Measurements from ENCODE around the gene FOXA2. TPM values are rescaled to one million over a fixed set of nuclear protein-coding genes. Genes with fewer than 3 reads are reported as not detected.

FOXA2 gene
- total and polyA plus RNA-seq, 9 of the 15 experiments (the other 6 are each of a cell fraction or from before 2014, with no cell fraction given): 0.10 to 1.0 (median 0.25) TPM

DNA sequence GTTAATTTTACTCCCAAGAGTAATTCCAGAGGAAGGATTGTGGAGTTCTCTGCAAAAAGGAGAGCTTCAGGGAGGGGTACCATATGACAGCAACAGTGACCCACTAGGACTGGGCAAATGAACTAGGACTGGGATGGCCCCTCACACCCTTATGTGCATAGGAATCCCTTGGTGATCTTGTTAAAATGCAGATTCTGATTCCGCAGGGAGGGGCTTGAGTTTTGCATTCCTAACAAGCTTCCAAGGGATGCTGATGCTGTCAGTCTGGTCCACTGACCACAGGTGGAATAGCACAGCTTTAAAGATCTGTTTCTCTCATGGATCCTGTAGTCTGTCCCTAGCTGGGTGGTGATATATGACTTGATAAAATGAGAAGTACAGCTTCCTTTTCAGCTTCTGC is 6.3 kb upstream of the FOXA2 start (continued):
- TF ChIP-seq, protein P1, sequence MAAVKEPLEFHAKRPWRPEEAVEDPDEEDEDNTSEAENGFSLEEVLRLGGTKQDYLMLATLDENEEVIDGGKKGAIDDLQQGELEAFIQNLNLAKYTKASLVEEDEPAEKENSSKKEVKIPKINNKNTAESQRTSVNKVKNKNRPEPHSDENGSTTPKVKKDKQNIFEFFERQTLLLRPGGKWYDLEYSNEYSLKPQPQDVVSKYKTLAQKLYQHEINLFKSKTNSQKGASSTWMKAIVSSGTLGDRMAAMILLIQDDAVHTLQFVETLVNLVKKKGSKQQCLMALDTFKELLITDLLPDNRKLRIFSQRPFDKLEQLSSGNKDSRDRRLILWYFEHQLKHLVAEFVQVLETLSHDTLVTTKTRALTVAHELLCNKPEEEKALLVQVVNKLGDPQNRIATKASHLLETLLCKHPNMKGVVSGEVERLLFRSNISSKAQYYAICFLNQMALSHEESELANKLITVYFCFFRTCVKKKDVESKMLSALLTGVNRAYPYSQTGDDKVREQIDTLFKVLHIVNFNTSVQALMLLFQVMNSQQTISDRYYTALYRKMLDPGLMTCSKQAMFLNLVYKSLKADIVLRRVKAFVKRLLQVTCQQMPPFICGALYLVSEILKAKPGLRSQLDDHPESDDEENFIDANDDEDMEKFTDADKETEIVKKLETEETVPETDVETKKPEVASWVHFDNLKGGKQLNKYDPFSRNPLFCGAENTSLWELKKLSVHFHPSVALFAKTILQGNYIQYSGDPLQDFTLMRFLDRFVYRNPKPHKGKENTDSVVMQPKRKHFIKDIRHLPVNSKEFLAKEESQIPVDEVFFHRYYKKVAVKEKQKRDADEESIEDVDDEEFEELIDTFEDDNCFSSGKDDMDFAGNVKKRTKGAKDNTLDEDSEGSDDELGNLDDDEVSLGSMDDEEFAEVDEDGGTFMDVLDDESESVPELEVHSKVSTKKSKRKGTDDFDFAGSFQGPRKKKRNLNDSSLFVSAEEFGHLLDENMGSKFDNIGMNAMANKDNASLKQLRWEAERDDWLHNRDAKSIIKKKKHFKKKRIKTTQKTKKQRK (IDR thresholded peaks at IDR 0.05; ENCODE audit: borderline replicate concordance, low read depth, low read length): no peak

DNA sequence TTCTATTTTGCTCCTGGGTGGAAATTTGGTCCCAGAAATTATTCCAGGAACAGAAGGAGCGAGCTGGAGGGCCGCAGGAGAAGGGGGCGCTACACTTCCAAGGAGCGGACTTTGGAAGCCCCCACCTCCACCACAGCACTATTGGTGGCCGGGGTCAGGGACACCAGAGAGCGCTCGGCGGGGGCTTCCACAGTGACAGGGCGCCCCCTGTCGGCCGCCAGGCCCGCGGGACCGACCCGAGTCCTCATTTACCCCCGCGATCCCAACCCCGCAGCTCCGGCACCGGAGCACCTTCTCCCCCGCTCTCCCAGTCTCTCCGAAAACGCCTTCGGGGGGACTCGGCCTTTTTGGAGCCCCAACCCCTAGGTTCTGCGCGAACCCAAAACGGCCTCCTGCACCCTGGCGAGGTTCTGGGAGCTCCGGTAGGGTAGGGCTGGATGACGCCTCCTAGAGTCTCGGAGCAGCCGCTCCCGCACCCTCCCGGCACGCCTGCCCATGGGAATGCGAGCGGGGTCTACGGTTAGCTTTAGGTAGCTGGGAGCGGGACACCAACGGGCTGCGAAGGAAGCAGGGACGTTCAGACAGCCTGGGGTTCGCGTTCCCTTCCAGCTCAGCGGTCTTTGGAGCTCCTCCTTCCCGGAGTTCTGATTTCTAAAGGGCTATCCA is 2.4 kb upstream of the FOXA2 start:
- Histone ChIP-seq H3K27ac (ENCODE audit: extremely low read depth, low read depth, low read length) (no peak overlapping the region), H3K9me3 (replicated peaks; ENCODE audit: control insufficient read depth, insufficient read depth, low read depth, low read length) (no peaks in the 10 kb centered on the region), H4K20me1 (replicated peaks; ENCODE audit: control insufficient read depth, insufficient read depth, low read length) (no peaks in the 10 kb centered on the region), H3K4me2 (ENCODE audit: insufficient read depth, low read length) (peak overlapping the region; percentile 42), H3K9ac (ENCODE audit: insufficient read depth in 1 of 2, low read depth in 2 of 2, low read length in 2 of 2) (peak overlapping the region in 1 of 2 experiments; percentile 81; a peak in 2 of 4 replicates), H3K4me3 (peak overlapping the region; percentile 26; the same call in 1 of the 2 replicates), H3K27me3 (ENCODE audit: control insufficient read depth in 2 of 2, insufficient read depth in 2 of 2, low read length in 2 of 2) (no peaks in the 10 kb centered on the region; a peak in 2 of 5 replicates), H2AFZ (ENCODE audit: low read depth, low read length) (peak overlapping the region; percentile 75), H3K79me2 (ENCODE audit: control insufficient read depth, insufficient read depth, low read length) (no peaks in the 10 kb centered on the region; the same call in 2 of the 3 replicates), H3K4me1 (replicated peaks in 1 of 2; ENCODE audit: control insufficient read depth in 2 of 2, insufficient read depth in 2 of 2, low read length in 2 of 2) (peaks cover 0 to 30% of the 10 kb centered on the region in 2 experiments; a peak in 2 of 5 replicates), H3K9me1 (ENCODE audit: control insufficient read depth, insufficient read depth, low read length) (no peaks in the 10 kb centered on the region), H3K36me3 (ENCODE audit: control insufficient read depth, insufficient read depth, low read length) (no peaks in the 10 kb centered on the region)
- FAIRE-seq: no peak
- in situ Hi-C loops (cut with MboI) (loop anchor here (5.0 kb wide), 1 partner anchor 249 kb away; no protein-coding TSS in a partner anchor), intact Hi-C loops (cut with micrococcal nuclease) (loop anchor here (1.0 to 10.0 kb wide), 6 partner anchors 62 to 247 kb away; no protein-coding TSS in a partner anchor)
- ATAC-seq: peak; percentile 93
- ChIA-PET CTCF (ENCODE audit: low intra/inter-chr PET ratio) (interaction anchor here (0.6 to 3.6 kb wide), 4 partner anchors 30 to 251 kb away, joined by 5 to 20 read pairs (median 10); no protein-coding TSS in a partner anchor), POLR2A (interaction anchor here (0.7 to 1.3 kb wide), 4 partner anchors 10 to 1091 kb away, joined by 3 read pairs; no protein-coding TSS in a partner anchor)
- no TSS peak for BruUV-seq (replicated peaks)
- DNase-seq (ENCODE audit: extremely low read depth in 1 of 4, low spot score in 3 of 4): peak; percentile 62 to 78 (median 72)
- WGBS (ENCODE audit: insufficient coverage, low coverage, missing lambda C conversion rate): 16% methylated on average over 30 of the region's 47 CpGs
- peak; percentile 31; the same call in 1 of the 2 replicates for TF ChIP-seq L3MBTL2 (IDR thresholded peaks at IDR 0.05)
- TF ChIP-seq, protein P2, sequence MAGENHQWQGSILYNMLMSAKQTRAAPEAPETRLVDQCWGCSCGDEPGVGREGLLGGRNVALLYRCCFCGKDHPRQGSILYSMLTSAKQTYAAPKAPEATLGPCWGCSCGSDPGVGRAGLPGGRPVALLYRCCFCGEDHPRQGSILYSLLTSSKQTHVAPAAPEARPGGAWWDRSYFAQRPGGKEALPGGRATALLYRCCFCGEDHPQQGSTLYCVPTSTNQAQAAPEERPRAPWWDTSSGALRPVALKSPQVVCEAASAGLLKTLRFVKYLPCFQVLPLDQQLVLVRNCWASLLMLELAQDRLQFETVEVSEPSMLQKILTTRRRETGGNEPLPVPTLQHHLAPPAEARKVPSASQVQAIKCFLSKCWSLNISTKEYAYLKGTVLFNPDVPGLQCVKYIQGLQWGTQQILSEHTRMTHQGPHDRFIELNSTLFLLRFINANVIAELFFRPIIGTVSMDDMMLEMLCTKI (IDR thresholded peaks at IDR 0.05; ENCODE audit: partially characterized antibody): no peak
- TF ChIP-seq, protein P3, sequence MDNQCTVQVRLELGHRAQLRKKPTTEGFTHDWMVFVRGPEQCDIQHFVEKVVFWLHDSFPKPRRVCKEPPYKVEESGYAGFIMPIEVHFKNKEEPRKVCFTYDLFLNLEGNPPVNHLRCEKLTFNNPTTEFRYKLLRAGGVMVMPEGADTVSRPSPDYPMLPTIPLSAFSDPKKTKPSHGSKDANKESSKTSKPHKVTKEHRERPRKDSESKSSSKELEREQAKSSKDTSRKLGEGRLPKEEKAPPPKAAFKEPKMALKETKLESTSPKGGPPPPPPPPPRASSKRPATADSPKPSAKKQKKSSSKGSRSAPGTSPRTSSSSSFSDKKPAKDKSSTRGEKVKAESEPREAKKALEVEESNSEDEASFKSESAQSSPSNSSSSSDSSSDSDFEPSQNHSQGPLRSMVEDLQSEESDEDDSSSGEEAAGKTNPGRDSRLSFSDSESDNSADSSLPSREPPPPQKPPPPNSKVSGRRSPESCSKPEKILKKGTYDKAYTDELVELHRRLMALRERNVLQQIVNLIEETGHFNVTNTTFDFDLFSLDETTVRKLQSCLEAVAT (IDR thresholded peaks at IDR 0.05): no peak
- no peak for TF ChIP-seq RBM22 (IDR thresholded peaks at IDR 0.05; ENCODE audit: low read depth, low read length, poor library complexity, severe bottlenecking)
- no peak for TF ChIP-seq ZNF445 (CRISPR knock-in tag; IDR thresholded peaks at IDR 0.05; ENCODE audit: low read depth)
- TF ChIP-seq ARID2 (IDR thresholded peaks at IDR 0.05): peak; percentile 63; the same call in 1 of the 2 replicates
- TF ChIP-seq KAT8 (IDR thresholded peaks at IDR 0.05; ENCODE audit: low read depth): no peak
- TF ChIP-seq KDM1A (IDR thresholded peaks at IDR 0.05): no peak
- TF ChIP-seq ZNF431 (CRISPR knock-in tag; IDR thresholded peaks at IDR 0.05): no peak
- peak in 1 of 2 experiments; percentile 46; a peak in 1 of 4 replicates for TF ChIP-seq MAZ (CRISPR knock-in tag; conservative IDR thresholded peaks at IDR 0.05 in 1 of 2, IDR thresholded peaks at IDR 0.05 in 1 of 2)
- TF ChIP-seq BACH1 (tag; IDR thresholded peaks at IDR 0.05): no peak
- TF ChIP-seq CHCHD3 (CRISPR knock-in tag; IDR thresholded peaks at IDR 0.05): no peak
- no peak for TF ChIP-seq BDP1 (IDR thresholded peaks at IDR 0.05; ENCODE audit: insufficient read depth, insufficient read length)

Data from K562 (cell line).